Subcutaneous adipose tissue (tissue), 4 donors: ENCODE data around the gene EIF4E. TPM values are rescaled to one million over a fixed set of nuclear protein-coding genes. Genes with fewer than 3 reads are reported as not detected.

ENCODE experiments used
- total RNA-seq, 4 donors: library from RNA; depleted of rRNA; stranded (reverse); fragments of >200 nt; gene quantifications; one replicate each; pipeline ENCODE4 v1.1.0, GENCODE V29; 2016
- TF ChIP-seq, protein P1 (sequence below): fragments of 450-650 bp; IDR thresholded peaks from one replicate; pipeline ENCODE4 v1.5.1; 2016; ENCODE audit warnings: low read depth, mild to moderate bottlenecking, control low read depth, antibody characterized with exemption, moderate library complexity

Gene EIF4E
- total RNA-seq, 4 donors from 2014 or later, result 37.1 to 96.4 (median 56.9) TPM

DNA sequence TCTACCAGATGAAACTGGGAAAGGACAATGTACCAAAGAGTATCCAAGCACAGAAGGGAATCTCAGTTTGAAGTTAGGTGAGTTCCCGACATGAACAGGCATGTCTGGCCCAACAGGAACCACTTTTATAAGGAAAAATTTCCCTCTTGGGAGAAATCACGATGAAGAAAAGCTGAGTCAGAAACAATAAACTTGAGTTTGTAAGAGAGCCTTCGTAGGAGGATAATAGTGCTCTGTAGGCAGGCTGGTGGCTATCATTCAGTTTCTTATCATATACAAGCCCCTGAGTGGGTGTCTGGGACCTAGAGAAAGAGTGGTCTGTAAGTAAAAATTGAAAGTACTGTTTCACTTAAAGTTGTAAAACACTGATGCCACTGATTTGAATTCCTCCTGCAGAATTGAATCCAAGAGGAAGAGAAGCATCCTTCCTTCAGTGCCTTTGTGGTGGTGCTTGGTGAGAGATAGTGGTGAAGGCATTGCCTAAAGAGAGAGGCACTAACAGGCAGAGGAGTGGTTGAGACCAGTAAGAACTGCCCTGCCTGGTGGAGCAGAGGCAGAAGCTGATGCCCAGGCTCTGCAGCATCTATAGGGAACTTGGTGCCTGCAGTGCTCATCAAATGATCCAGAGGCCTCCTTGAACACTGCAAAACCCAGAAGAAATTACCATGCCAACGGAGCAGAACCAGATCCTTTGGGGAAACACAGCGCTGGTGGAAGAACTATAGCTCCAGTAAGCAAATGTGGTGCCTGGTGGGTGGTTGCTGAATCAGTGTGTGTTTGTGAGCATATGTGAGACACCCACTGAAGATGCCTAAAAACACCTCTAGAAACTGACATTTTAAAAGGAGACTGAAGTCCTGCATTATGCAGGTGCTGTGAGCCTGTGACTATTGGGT lies 34.9 kb upstream of the EIF4E start:
- TF ChIP-seq, protein P1, sequence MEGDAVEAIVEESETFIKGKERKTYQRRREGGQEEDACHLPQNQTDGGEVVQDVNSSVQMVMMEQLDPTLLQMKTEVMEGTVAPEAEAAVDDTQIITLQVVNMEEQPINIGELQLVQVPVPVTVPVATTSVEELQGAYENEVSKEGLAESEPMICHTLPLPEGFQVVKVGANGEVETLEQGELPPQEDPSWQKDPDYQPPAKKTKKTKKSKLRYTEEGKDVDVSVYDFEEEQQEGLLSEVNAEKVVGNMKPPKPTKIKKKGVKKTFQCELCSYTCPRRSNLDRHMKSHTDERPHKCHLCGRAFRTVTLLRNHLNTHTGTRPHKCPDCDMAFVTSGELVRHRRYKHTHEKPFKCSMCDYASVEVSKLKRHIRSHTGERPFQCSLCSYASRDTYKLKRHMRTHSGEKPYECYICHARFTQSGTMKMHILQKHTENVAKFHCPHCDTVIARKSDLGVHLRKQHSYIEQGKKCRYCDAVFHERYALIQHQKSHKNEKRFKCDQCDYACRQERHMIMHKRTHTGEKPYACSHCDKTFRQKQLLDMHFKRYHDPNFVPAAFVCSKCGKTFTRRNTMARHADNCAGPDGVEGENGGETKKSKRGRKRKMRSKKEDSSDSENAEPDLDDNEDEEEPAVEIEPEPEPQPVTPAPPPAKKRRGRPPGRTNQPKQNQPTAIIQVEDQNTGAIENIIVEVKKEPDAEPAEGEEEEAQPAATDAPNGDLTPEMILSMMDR, result no peak

DNA sequence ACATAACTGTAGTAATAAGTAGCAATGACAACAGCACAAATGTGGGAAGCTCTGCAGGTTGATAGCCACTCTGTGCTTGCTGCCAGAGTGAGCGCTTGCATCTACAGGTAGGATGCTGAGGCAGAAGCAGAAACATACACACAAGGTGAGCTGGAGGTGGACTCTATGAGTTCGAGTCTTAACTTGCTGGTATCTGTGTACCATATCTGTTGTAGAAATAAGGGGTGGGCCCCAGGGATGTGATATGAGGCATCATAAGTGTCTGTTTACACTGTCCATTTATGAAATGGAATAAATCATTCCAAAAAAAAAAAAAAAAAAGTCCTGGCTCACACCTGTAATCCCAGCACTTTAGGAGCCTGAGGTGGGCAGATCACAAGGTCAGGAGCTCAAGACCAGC lies 32.8 kb upstream of the EIF4E start:
- TF ChIP-seq, protein P1, result no peak

DNA sequence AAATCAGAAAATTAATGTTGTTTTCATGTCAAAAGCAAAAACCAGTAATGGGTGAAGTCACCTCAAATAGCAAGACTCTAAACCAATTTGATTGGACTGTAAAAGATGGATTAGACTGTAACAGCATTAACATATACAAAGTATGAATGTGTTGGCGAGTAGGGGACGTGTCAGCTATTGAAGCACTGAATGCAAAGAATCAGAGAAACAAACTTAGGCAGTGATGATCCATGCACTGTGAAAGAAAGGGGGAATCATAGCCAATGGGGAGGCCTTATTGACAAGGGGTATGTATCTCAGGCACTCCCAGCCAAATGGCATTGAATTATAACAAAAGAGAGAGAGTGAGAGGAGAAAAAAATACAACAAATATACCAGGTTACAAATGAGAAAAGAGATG lies 30.5 kb upstream of the EIF4E start:
- TF ChIP-seq, protein P1, result no peak

DNA sequence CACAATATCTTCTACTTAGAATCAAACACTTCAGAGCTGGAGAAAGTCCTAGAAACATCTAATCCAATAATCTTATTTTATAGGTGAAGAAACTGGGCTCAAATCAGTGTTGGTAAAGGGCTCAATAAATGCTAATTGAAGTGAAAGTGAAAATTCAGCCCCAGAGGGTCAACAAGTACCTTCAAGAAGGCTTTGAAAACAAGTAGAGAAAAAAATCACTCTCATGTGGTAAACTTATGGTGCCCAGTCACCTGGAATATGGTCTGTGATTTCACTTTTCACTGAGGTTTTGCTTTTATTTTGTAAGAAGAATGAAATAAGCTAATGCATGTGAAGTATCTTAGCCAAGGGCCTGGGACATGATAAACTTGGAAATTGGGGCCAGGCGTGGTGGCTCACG lies 29.1 kb upstream of the EIF4E start:
- TF ChIP-seq, protein P1, result no peak

DNA sequence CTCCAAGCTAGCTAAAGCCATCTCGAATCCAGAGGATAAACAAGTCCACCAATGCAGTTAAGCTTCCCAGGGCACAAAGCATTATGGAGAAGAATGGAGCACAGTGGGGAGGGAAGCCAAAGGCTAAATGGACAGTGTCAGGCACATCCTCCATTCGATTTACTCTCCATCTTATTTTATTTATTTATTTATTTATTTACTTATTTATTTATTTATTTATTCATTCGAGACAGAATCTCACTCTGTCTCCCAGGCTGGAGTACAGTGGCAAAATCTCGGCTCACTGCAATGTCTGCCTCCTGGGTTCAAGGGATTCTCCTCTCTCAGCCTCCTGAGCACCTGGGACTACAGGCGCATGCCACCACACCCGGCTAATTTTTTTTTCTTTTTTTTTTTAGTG lies 26.3 kb upstream of the EIF4E start:
- TF ChIP-seq, protein P1, result no peak

DNA sequence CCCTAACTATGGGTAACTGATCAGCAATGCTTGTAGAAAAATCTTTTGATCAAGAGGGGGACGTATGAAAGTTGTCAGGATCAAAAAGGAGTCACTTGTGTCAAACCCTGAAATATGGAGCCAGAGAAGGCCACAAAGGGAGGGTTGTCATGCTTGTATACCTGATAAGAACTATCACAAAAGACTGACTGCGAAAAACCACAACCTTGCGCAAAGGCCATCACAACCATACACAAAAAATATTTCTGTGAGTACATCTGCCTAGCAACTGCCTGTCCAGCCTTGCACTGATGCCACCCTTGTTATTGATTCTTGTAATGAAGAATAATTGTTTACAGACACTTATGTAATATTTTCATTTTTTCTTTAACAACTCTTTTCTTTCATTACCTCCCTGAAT lies 22.8 kb upstream of the EIF4E start:
- TF ChIP-seq, protein P1, result no peak

DNA sequence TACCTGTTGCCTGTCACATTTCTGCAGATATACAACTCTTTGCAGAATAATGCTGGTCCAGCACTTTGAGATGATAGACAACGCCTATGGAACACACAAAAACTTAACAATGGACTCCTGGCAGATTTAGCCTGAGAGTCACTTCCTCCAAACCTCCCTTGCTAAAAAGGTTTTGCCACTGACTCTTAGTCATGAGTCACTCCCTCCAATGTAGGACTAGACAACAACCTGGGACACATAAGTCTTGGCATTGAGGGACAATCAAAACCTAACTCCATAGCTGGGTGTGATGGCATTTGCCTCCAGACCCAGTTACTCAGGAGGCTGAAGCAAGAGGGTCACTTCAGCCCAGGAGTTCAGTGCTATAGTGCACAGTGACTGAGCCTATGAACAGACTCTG lies 22.0 kb upstream of the EIF4E start:
- TF ChIP-seq, protein P1, result no peak
